ENCODE data around the gene NNT. TPM values are rescaled to one million over a fixed set of nuclear protein-coding genes. Genes with fewer than 3 reads are reported as not detected.
"Not testable (repeated sequence)": the region's sequence is repeated elsewhere in the genome, so short reads cannot be mapped to it uniquely, and the experiment has no call there.

Gene NNT
- total RNA-seq, 1 donor from 2014 or later = 554 TPM

DNA sequence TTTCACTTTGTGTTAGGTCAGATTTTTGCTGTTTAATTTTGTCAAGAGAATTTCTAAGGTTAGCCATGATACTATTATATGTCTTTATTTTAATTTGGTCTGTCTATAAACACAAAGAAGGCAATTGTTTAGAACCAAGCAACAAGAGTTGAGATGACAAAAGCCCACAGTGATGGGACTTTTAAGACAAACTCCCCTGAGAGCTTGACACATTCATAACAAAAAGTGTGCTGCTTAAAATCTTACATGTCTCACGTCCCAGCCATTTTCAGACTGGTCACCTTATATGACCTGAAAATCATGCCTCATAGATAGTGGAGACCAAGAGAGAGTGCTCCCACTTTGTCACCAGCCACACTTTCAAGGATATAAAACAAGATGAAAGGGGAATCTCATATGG, 21.6 kb upstream of the NNT start:
- intact Hi-C loops (cut with micrococcal nuclease) = no loop called here
- no peak for DNase-seq

DNA sequence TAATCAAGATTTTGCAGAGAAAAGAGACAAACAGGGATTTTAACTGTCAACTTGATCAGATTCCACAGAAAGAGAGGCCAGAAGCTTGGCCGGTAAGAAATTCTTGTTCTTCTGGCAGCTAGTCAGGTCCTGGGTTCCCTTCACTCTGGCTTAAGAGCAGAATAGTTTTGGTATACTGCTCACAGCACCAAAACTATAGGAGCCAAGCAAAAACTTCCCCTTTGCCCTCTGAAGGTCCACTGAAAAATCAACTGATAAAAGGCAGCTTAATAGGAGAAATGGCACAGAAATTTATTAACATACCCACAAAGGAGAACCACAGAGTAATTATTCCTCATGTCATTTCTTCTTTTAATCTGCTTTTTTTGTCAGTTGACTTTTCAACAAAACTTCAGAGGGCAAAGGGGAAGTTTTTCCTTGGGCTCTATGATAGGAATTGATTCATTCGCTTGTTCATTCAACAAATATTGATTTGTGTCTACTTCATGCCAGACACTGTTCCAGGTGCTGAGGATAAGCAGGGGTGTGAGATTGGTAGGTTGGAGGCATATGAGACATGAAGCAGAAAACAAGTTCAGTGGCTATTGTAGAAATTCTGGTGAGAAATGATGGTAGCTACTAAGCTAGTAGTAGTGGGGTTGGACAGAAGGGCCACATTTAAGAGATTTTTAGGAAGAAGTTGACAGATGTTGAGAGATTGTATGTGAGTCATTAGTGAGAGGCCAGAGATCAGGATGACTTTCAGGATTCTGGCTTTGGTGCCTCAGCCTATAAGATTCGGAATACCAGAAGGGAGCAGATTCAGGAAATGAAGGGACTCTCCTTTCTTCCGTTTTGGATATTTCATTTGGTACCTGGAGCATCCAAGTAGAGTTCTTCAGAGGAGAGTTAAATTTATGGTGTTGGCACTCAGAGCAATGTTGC, 20.6 kb upstream of the NNT start:
- DNase-seq (no peak), ATAC-seq (no peak)
- intact Hi-C loops (cut with micrococcal nuclease) = no loop called here

More for the DNA sequence above, 21.6 kb upstream of the NNT start:
- no peak for ATAC-seq

DNA sequence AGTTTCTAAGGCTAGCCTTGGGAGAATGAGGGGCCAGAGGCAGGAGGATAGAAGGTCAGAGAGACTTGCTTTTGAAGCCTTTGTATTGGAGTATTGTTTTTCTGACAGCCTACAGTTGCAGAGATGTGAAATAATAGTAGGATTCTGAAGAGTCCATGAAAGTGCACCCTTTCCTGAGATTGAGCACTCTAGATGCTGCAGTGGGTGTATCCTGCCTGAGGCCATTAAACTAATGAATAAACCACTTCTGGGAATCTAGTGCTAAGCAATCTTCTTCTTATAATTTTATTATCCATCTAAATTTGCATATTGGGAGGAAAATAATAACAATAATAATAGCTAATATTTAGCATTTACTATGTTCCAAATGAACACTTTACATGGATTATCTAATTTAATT, 19.3 kb upstream of the NNT start:
- DNase-seq (no peak), ATAC-seq (no peak)
- intact Hi-C loops (cut with micrococcal nuclease) = no loop called here

DNA sequence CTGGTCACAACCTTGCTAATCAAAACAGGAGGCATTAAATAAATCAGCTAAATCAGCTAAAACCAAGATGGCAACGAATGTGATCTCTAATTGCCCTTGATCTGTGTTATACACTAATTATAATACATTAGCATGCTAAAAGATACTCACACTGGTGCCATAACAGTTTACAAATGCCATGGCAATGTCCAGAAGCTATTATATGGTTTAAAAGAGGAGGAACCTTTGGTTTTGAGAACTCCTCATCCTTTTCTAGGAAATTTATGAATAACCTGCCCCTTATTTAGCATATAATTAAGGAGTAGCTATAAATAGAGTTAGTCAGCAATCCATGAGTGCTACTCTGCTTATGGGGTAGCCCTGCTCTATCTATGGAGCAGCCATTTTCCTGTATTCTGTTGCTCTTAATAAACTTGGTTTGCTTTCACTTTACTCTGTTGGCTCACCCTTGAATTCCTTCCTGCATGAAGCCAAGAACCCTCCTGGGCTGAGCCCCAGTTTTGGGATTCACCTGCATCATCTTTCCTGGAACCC, 18.7 kb upstream of the NNT start:
- DNase-seq (no peak), ATAC-seq (no peak)
- intact Hi-C loops (cut with micrococcal nuclease) = no loop called here

DNA sequence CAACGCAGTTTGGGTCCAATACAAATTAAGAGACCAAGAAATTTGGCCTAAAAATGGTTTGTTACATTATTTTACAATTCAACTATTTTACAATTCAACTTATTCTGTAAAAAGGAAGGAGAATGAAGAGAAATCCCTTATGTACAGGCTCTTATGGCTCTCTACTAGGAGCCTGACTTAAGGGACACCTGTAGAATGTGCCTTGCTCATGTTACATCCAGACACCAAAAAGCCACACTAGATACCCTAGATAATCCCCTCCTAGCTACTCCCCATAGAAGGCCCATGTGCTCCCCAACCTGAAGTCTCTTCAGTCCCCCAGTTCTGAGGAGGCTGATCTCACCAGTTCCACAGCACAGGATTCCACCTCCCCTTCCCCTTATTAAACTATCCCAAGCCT, 14.1 kb upstream of the NNT start:
- DNase-seq = no peak
- intact Hi-C loops (cut with micrococcal nuclease) = no loop called here
- no peak for ATAC-seq

- intact Hi-C loops (cut with micrococcal nuclease) = no loop called here
- DNase-seq (no peak), ATAC-seq (no peak)
Measured at GRCh38 chr5:43589310-43589709, 13.7 kb upstream of the NNT start.

DNA sequence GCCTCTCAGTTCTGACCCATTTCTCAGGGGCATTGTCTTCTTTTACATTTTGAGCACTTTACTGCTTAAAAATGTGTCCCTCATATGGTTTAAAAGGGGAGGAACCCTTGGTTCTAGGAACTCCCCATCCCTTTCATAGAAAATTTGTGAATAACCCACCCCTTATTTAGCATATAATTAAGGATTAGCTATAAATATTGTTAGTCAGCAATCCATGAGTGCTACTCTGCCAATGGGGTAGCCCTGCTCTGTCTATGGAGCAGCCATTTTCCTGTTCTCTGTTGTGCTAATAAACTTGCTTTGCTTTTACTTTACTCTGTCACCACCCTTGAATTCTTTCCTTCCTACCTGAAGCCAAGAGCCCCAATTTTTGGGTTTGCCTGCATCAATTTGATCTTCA, 12.3 kb upstream of the NNT start:
- ATAC-seq = no peak
- intact Hi-C loops (cut with micrococcal nuclease) = no loop called here
- no peak for DNase-seq

DNA sequence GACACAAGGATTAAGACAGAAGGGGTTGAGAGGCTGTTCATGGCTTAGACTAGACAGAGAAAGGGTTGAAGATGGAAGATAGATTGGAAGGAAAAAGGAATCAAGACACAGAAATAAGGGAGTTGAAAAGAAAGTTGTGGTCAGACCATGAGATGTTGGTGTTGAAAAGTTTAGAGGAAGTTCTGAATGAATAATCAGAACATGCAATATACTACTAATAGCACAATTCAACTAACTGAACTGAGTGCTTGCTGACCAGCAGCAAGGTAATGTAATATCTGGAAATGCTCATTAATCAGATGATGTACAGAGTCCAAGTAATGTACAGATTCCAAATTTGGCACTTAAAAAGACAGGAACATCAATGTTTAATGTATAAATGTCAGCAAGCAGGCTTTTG, 10.6 kb upstream of the NNT start:
- DNase-seq (no peak), ATAC-seq (no peak)
- intact Hi-C loops (cut with micrococcal nuclease) = no loop called here

DNA sequence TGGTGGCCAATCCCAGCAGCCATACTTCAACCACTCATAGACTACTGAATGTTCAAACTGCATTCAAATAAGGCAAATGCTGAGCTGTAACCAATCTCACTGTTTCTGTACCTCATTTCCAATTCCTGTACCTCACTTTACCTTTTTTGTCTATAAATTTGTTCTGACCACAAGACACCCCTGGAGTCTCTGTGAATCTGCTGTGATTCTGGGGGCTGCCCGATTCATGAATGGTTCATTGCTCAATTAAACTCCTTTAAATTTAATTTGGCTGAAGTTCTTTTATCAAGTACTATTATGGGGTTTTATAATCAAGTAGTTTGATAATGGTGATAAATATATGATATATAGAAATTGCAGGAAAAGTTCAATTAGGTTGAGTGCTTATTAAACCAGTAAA, 4.1 kb upstream of the NNT start:
- ATAC-seq; DNase-seq; intact Hi-C loops (cut with micrococcal nuclease): not testable (repeated sequence)

- no peak for DNase-seq
- peak; percentile 31 for ATAC-seq
- intact Hi-C loops (cut with micrococcal nuclease) = no loop called here
Measured at GRCh38 chr5:43601454-43602260, 1.3 kb upstream of the NNT start.

GRCh38 chr5:43603344-43604217, 601 bp downstream of the NNT start:
- intact Hi-C loops (cut with micrococcal nuclease) = no loop called here
- DNase-seq (peak; percentile 89), ATAC-seq (peak; percentile 84)

DNA sequence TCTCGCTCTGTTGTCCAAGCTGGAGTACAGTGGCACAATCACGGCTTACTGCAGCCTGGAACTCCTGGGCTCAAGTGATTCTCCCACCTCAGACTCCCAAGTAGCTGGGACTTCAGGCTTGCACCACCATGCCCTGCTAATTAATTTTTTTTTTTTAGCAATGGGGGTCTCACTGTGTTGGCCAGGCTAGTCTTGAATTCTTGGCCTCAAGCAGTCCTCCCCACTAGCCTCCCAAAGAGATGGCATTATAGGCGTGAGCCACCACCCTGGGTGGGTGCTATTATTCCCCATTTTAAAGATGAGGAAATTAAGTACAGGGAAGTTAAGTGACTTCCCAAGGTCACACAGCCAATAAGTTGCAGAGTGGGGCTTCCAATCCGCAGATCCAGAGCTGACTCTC, 1.7 kb downstream of the NNT start:
- DNase-seq (no peak), ATAC-seq (no peak)
- intact Hi-C loops (cut with micrococcal nuclease) = no loop called here

DNA sequence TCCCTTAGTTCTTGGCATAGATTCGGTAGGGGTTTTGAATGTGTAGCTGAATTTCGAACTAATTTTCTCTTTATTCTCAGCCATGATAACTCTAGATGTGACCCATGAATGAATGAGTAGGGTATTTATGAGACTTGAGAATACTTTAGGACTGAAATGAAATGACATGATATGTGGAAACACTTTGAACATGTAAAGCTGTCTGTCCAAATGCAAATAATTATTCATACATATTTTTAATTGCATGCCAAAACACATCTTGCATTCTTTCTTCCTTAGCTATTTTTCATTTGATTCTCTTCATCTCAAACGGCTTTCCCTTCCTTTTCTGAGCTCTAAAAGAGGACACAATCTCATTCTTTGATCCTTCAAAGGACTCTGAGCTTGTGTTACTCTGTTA, 3.4 kb downstream of the NNT start:
- intact Hi-C loops (cut with micrococcal nuclease) = no loop called here
- DNase-seq (no peak), ATAC-seq (no peak)

- ATAC-seq (no peak), DNase-seq (no peak)
- intact Hi-C loops (cut with micrococcal nuclease) = no loop called here
Measured at GRCh38 chr5:43608406-43608805, 5.4 kb downstream of the NNT start.

- no peak for DNase-seq
- intact Hi-C loops (cut with micrococcal nuclease) = no loop called here
- ATAC-seq = no peak
Measured at GRCh38 chr5:43609752-43610151, 6.8 kb downstream of the NNT start.

DNA sequence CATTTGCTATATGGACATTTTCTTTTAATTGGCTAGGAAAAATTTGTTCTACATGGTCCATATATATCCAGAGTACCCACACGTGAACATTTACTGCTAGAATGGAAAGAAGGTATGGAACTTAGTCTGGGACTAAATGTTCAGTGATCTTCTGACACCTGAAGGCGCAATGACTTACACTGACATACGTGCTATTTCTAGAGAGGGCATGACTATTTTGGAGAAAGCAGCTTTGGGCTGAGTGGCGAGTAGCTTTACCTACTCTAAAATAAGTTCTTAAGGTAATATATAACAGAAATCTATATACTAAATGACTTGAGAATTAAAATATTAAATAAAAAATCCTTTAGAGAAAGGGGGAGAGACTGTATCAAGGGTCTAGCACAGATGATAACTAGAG, 10.4 kb downstream of the NNT start:
- intact Hi-C loops (cut with micrococcal nuclease) = no loop called here
- ATAC-seq = peak; percentile 50

DNA sequence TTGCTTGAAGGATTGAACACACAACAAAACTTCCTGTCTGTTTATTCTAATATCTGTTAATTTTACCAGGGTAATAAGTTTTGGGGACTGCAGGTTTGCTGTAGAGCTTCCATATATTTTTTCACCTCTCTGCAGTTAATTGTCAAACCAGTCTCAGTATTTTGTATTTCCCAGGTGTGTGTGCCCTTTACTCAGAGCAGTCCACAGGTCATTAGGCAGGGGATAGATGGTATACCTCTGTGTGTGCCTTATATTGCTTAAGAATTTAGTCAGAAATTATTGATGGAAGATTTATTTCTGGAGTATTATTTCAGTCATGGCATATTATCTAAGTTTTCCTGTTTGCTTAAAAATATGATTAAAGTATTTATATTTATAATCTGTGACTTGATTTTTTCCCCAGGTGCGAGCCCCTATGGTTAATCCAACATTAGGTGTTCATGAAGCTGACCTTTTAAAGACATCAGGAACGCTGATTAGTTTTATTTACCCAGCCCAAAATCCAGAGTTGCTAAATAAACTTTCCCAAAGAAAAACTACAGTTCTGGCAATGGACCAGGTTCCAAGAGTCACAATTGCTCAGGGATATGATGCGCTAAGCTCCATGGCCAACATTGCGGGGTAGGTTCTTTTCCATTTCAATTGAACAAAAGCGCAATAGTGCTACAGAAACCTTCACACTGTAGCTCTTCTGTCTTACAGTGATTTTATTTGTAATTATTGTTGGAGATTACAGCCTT, 12.6 kb downstream of the NNT start:
- DNase-seq (no peak), ATAC-seq (no peak)
- intact Hi-C loops (cut with micrococcal nuclease) = no loop called here

More for the DNA sequence above, 10.4 kb downstream of the NNT start:
- DNase-seq = no peak

GRCh38 chr5:43616535-43616934, 13.6 kb downstream of the NNT start:
- intact Hi-C loops (cut with micrococcal nuclease) = no loop called here
- peak; percentile 94 for ATAC-seq
- no peak for DNase-seq

GRCh38 chr5:43619380-43619779, 16.4 kb downstream of the NNT start:
- DNase-seq = no peak
- intact Hi-C loops (cut with micrococcal nuclease) = no loop called here
- ATAC-seq = no peak
